Bone marrow (tissue), 2 donors: ENCODE data around the gene PDIK1L.
A peak's percentile ranks its signal among the peaks of the same experiment; 100 is the strongest.

Source experiments
- DNase-seq, 2 donors: peaks; one replicate each; lab custom pipeline; 2025; lab: John Stamatoyannopoulos, UW

The PDIK1L gene

DNA sequence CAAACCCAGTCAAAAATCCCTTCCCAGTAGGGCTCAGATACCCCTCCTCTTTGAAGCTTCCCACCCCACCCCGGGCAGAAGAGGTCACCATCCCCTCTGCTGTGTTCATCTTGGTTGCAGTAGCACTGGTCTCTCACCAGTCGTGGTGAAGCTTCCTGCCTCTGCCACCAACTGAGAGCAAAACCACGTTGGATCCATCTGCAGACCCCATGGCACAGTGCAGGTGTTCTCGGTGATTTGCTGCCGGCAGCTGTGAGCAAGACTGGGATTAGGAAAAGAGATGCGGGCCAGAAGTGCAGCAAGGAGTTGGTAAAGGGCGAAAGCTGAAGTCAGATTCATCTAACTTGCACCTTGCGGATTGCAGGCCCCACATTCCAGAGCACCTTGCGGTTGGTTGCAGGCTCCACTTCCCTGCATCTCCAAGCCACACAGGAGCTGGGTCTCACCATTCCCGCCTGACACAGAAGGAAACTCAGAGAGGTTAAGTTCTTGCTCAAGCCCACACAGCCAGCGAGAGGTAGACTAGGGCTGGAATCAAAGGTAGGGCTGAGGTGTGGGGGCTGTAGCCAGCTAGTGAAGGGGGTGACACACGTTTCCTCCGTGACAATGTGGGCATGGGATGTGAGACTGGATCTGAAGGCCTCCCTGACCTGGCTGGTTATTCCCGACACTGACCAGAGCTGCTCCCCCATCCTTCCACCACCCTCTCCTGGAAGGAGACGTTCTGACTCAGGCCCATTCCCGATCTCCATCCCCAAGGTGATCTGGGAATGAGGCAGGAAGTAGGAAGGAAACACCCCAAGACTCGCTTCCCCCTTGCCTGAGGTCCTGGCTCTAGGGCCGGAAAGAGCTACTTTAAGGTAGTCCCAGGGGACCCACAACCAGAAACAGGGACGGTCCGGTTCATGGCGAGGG, 44.0 kb downstream of the PDIK1L start:
- no peak for DNase-seq

- DNase-seq, result no peak
Observed at GRCh38 chr1:26156285-26157038, 44.8 kb downstream of the PDIK1L start.

DNA sequence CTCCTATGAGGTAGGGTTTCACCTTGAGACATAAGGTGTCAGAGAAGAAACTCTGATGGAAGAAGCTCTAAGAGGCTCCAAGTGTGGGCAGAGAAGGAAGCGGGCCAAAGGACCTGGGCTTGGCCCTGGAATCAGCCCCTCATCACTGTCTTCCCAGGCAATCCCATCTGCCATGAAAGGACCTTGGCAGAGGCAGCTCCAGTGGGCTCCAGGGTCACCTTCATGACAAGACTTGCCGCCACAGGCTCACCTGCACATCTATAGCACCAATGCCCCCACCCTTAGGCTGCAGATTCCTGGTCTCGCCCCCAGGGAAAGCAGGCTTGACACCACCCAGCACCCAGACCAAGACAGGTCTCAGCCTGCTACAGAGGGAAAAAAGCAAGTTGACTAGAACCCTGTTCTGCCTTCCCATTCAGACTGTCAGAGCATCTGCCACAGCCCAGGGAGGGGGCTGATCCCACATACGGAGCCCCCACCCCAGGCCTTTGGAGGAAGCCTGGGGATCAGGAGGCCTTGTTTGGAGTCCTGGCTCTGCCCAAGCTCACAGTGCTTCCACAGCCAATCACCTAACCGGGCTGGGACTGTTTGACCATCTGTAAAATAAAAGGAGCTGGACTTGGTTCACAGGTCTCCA, 46.8 kb downstream of the PDIK1L start:
- DNase-seq, result no peak

GRCh38 chr1:26158908-26159742, 47.5 kb downstream of the PDIK1L start, which contains the start of gene FAM110D:
TSS of gene FAM110D (plus strand) at chr1:26159079. CDS start at chr1:26161292, 2,213 bp downstream.
- DNase-seq, result no peak

DNA sequence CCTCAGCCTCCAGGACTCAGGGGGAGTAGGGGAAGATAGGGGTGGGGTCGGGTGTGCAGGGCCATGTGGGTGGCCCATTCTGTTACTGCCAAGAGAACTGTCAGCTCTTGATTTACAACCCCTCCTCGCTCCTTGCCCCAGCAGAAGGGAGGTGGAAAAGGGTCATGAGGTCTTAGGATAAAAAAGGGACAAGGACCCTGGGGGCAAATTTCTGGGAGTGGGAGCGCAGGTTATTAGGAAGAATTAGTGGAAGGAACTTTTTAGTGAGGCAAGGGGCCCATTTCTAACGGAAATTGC, 48.1 kb downstream of the PDIK1L start:
- DNase-seq, result no peak

DNA sequence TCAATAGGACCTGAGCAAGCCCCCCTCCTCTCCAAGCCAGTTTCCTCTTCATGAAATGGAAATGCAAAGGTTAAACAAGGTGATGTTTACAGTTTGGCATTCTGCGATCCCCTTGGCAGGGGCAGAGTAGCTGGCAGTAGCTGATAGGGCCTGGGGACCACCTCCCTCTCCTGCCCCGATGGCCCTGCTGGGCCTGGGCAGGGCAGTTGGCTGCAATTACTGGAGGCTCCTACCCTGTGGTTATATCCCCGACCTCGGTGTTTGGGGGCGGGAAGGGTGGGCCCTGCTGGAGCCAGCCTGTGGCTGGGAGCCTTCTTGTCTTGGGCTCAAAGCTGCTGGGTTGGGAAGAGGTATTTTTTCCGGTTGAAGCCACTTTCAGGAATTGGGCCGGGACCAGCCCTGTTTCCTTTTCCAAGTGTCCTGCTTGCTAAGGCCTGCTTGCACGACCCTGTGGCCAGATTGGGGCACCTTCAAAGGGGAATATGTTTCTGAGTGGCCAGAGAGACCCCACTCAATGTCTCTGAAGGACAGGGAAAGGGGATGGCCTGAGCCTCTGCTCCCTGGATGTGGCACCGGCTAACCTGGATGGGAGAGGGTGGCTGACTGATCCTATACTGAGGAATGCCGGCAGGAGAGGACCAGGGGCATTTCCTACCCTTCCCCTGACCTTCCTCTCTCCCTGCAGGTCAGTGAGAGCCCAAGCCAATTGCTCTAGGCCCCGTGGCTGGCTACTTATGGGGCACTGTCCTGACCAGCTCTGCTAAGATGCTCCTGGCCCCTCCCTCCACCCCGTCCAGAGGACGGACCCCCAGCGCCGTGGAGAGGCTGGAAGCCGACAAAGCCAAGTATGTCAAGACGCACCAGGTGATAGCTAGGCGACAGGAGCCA, 49.1 kb downstream of the PDIK1L start:
- DNase-seq, result no peak

- peak in 1 of 2 donors; percentile 56 for DNase-seq
Observed at GRCh38 chr1:26161415-26162219, 50.0 kb downstream of the PDIK1L start.

DNA sequence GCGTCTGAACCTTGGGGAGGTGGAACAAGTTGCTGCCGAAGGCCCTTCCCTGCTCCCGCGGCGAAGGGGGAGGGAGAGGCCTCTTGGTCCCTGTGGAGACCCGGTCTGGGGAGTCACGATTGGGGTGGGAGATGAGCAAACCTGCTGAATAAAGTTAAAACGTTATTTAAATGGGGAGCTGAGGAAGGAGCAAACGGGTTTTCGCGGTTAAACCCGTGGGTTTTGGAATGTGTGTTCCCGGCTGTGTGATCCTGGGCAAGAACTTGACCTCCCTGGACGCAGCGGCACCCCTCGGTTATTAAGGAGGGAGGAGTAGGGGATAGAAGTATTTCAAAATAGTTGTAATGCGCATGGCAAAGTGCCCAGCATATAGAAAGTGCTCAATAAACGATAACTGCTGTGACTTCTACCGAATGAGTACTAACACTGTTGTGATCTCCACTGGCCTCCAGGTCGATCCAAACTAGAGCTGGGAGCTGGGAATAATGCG, 50.6 kb downstream of the PDIK1L start:
- no peak for DNase-seq

- no peak for DNase-seq
Observed at GRCh38 chr1:26163684-26164035, 52.0 kb downstream of the PDIK1L start.

GRCh38 chr1:26164036-26164860, 52.6 kb downstream of the PDIK1L start:
- DNase-seq, result peak in 1 of 2 donors; percentile 46

- no peak for DNase-seq
Observed at GRCh38 chr1:26164861-26165842, 53.5 kb downstream of the PDIK1L start.

DNA sequence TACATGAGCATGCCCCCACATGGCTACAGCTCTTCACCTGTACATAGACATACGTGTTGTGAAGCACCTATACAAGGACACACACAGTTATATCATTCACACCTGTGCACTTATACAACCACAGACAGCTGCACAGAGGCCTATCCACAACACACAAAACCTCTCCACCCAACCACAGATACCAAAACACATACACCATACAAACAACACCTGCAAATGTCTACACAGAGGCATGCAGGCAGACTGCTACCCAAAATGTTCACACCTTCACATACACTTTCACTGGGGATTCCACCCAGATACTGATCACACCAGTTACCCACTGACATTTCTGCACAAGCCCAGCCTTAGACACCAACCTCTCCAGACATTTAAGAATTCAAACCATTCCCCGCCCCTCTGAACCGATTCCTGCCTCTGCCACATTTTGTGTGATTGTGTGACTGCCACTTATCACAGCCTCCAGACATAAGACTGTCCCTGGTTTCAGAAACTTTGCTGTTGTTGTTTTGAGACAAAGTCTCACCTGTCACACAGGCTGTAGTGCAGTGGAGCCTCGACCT, 55.2 kb downstream of the PDIK1L start:
- DNase-seq, result no peak

DNA sequence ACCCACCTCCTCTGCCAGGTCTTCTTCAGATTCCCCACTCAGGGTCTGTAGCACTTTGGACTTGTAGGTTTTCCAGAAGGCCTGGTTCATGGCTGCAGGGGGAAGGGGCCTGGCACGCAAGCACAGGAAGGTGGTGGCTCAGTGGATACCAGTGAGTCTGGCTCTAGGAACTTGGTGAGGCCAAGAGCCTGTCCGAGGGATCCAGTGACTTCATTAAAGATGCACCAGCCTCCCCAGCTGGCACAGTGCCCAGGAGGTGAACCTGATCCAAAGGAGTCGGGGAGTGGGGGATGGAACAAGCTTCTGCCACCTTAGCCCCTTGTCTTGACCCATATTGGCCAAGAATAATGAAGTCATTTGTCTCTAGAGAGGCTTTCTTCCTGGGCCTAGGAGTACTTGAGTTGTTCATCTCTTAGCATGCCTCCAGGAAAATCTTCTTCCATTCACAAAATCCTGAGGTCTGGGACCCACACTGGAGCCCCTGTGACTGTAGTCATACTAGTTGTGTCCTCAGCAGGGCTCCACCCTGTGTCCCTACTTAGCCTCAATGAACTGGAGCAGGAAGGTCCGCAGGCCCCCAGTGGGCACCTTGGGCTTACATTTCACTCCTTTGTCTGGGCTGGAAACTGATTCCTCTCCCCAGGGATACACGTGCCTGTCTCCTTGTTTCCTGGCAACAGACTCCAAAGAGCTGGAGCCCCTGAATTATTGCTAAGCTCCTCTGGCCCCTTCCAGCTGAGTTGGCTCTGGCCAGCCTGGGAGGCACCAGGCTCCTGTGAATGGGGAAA, 57.0 kb downstream of the PDIK1L start, which contains the start of gene C1orf232:
TSS of gene C1orf232 (minus strand) at position 554 of the 788 bp plus-strand sequence. CDS start at position 90, 464 bp downstream.
- no peak for DNase-seq

- DNase-seq, result no peak
Observed at GRCh38 chr1:26169198-26169554, 57.6 kb downstream of the PDIK1L start.

DNA sequence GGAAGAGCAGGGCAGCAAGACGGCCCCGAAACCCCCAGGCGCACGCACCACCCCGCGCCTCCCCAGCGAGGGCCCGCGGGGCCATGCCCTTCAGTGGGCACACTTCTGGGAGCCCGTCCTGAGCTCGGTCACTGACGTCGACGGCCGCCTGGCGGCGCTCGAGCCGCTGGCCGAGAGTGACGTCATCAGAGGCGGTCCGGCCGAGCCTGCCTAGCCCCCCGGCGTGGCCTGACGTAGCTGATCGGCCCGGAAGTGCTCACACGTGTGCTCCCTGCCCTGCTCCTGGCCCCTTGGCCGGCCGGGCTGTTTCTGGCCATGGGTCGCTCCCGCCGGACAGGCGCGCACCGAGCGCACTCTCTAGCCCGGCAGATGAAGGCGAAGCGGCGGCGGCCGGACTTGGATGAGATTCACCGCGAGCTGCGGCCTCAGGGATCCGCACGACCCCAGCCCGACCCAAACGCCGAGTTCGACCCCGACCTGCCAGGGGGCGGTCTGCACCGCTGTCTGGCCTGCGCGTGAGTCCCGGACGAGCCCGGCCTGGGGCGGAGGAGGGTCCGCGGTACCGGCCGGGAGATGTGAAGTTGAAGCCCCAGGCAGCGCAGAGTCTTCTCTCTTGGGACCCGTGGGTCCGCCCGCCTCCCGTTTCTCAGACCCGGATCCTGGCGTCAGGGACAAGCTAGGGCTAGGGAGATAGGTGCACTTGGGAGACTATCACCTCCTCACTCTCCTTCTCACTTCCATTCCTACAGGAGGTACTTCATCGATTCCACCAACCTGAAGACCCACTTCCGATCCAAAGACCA, 58.2 kb downstream of the PDIK1L start, which contains the start of gene ZNF593:
TSS of gene ZNF593 (plus strand) at position 240 of the 803 bp plus-strand sequence. CDS start at position 316, 76 bp downstream.
- DNase-seq, result peak; percentile 65 to 80

- DNase-seq, result no peak
Observed at GRCh38 chr1:26170472-26170821, 58.8 kb downstream of the PDIK1L start.
